ENCODE data around the gene PRDX4.

DNA sequence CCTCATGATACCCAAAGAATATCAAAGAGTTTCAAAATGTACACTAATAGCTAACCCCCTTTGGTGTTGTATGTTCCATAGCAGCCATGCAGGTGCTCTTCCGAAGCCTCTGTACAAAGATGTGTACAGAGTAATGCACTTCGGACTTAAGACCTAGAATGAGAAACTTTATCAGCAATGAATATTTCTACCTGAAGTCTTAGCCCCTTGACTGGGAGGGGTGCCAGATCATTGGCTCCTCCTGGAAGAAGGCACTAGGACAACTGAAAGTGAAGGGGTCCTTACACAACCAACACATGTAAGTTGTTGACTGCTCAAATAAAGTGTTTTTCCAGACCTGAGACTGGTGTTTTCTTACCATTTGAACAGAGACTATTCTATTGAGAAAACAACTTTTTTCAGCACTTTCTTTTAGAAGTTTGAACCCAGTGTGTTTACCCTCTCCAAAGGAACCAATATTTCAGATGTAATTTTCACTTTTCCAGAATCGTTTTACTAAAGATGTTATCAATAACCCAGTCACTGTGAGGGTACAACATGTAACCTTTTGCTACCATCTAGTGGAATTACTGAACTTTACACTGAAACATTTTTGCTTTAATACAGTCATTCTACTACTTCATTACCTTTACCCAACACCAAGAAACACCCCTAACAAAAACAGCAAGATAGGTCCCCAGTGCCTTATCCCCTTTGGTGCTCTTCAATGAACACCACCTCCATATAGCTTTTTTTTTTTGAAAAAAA lies 33.3 kb upstream of the PRDX4 start:
- TF ChIP-seq, protein P1, sequence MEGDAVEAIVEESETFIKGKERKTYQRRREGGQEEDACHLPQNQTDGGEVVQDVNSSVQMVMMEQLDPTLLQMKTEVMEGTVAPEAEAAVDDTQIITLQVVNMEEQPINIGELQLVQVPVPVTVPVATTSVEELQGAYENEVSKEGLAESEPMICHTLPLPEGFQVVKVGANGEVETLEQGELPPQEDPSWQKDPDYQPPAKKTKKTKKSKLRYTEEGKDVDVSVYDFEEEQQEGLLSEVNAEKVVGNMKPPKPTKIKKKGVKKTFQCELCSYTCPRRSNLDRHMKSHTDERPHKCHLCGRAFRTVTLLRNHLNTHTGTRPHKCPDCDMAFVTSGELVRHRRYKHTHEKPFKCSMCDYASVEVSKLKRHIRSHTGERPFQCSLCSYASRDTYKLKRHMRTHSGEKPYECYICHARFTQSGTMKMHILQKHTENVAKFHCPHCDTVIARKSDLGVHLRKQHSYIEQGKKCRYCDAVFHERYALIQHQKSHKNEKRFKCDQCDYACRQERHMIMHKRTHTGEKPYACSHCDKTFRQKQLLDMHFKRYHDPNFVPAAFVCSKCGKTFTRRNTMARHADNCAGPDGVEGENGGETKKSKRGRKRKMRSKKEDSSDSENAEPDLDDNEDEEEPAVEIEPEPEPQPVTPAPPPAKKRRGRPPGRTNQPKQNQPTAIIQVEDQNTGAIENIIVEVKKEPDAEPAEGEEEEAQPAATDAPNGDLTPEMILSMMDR (IDR thresholded peaks at IDR 0.05), result no peak
- no peak for TF ChIP-seq POLR2A (IDR thresholded peaks at IDR 0.05)
